HG02973 (cell line): ENCODE results near the gene MORC4.
A peak's percentile ranks its signal among the peaks of the same experiment; 100 is the strongest.

Experiments used
- ATAC-seq: cut with Tn5 transposase; IDR thresholded peaks from one replicate; pipeline ENCODE4 v1.9.1; 2021; ENCODE audit warnings: moderate library complexity; ENCODE audit not compliant: unreplicated experiment

Gene MORC4

DNA sequence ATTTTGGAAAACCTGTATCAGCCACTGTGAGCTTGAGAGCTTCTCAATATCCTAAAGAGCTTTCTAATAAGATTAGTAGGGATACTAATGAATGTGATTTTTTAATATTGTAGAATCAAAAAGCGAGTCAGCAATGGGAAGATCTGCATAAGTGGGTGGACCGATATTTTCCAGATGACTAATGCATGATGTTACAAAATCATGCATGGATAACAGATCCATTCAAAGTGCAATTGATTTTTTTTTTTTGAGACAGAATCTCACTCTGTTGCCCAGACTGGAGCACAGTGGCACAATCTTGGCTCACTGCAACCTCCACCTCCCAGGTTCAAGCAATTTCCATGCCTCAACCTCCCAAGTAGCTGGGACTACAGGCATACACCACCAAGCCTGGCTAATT, 87.1 kb downstream of the MORC4 start:
- no peak for ATAC-seq

DNA sequence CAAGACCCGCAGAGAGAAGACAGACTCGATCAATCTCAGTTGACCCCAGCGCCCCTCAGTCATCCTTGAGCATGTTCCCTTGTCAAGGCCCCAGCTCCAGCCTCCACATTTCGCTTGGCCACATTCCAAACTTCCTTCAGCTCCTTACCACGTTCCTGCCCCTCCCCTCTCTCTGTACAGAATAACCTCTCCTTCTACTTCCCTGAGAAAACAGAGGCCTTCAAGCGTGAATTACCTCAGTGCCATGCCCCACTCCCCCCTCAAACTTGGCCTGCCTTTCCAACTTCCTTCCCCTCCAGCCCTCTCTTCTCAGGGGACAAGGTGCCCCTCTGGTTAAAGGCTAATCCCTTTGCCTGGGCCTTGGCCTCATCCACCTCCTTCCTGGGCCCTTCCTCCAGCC, 93.7 kb downstream of the MORC4 start:
- no peak for ATAC-seq

DNA sequence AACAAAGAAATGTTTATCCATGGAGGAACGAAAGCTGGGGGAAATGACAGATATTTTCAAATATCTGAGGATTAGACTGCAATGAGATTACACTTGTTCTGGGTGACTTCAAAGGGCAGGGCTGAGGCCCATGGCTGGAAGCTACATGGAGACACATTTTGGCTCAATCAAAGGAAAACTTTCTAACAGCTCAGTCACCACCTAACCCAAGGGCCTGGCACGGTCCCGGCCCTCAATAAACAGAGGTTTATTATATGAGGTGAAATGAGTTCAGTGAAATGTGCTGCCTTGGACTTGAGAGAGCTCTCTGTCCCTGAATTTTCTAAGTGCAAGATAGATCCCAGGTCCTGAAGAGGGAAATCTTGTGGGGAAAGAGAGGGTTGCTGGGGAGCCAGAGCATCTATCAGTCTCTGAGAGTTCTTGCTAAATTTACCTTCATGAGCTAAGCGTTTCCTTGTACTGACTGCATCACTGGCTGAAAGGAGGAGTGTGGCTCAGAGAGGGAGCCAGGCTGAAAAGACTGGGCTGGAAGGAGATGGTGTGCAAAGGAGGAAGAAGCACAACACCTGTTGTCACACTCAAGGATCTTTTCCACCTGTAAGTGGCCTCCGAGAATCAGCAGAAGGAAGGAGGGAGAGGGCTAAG, 94.8 kb downstream of the MORC4 start:
- ATAC-seq: no peak

DNA sequence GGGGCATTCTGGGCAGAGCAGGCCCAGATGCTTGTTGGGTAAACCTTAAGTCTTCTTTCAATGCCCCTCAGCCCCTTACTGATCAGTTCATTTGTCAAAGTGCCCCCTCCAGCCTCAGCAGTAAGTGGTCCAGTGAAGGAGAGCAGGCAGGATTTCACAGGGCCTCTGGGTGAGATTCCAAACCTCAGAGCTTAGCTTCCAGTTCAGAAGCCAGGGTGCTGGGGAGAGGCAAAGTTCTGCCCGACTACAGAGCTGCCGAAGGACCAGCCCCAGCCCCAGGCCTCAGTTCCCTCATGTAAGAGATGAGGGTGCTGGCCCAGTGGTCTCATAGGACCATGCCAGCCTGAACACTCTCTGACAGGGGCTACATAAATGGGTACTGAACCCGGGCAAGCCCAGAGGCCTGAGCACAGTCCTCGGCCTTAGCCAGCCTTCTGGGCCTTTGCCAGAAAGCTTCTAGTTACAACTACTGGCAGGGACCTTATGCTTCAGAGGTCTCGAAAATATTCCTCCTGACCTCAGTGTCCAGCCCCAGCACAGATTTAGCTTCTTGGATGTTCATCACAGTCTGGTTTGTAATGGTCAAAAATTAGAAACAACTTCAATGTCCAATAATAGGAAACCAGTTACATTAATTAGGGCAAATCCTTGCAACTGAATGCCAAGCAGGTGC, 96.0 kb downstream of the MORC4 start:
- ATAC-seq: no peak

DNA sequence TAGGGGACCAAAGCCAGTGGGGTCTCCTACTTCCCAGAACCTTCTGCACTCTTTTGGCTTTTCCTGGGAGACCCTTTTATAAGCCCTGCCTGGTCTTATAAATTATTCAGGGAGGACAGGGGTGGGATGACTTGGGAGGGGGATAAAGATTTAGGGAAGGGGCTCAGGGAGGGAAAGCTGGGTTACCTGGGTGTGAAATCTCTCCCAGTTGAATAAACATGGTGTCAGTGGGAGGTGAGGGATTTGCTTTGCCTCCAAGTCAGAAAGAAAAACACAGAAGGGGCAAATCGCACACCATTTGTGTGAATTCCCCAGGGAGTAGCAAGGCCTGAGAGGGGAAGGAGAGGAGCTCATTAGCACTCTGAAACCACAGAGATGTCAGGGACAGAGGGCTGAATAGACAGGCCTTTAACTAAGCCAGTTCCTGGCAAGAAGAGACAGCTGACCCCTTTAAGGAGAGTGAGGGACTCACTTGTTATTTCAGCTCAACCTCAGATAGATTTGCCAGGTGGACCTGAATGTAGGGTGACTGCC, 96.7 kb downstream of the MORC4 start, which contains the start of gene RIPPLY1:
RIPPLY1 (minus strand) TSS at position 51 of the 534 bp plus-strand sequence. CDS start 54 bp downstream, outside the sequence.
- no peak for ATAC-seq

DNA sequence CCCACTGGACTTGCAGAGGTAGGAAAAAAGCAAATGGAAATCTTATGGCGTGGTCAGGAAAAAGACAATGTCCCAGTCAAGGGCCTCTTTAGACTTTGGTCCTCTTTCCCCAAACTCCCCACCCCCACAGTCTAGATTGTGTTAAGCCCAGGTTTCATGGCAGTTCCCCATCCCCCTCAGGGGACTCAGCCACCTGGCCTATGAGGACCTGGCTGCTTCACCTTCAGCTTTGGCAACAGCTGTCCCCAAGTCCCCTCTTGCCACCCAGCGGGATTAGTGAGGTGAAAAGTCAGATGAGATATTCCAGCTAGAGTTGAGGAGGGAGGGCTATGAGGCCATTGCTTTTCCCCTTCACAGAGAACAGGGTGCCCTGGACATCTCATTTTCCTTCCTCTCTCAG, 97.3 kb downstream of the MORC4 start:
- ATAC-seq: no peak

DNA sequence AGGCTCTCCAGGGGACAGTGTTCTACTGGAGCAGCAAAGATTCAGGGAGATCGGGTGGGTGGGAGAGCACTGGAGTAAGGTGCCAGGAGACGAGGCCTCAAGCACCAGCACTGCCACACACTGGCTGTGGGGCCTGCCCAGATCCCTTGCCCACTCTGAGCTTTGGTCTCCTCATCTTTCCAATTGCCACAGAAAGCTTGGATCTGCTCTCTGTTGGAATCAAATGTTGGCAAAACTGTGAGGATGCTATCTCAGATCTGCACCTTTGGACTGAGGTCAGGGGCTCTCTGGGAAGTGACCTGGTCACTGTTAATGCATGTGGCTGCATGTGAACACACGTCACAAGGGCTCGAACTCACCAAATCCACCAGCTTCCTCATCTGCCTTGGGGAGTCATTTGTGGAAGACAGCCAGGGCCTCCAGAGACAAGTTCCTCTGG, 98.2 kb downstream of the MORC4 start:
- no peak for ATAC-seq

DNA sequence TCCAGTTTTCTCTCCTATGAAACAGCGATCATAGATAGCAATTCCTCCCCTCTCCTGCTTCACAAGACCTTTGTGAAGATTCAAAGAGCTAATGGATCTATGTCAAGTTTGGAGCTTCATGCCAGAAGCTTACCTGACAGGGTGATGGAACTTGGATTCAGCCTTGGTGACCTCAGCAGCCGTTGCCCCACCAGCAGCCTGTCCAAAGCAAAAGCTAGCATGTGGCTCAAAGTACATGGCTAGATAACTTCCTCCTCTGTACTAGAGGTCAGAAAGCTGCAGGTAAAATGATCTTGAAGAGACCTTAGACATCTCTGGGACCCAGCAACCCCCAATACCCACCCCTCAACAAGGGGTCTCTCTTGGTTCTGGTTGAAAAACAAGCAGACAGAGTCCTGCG, 98.7 kb downstream of the MORC4 start:
- ATAC-seq: no peak

DNA sequence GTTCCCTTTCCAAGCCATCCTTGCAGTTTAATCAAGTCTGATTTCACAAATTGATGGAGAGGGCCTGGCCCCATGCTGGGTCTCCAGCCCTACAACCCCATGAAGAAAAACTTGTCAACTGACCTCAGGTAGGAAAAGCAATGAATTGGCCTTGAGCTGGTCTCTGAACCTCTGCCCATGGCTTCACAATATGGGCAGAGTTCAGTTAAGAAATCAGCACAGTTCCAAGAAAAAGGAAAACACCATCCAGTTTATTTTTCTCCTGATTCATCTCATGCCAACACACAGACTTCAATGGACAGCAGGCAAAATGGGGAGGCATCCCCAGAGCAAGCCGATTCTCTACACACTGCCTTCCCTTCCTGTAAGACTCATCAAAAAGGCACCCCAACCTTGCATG, 100.2 kb downstream of the MORC4 start:
- no peak for ATAC-seq

DNA sequence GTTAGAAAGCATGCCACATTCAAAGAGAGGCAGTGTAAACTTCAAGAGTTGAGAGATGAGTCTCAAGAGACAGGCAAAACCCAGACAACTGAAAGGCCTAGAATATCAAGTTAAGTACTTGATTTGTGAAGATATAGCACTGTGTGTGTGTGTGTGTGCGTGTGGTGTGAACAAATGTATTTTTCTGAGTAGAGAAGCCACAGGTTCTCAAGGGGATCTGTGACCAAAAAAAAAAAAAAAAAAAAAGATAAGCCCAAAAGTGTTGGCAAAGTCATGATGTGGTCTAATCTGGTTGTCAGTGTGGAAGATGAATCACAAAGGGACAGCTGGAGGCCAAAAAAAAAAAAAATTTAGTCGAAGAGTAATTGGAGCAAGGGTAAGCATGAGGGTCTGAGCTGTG, 100.7 kb downstream of the MORC4 start:
- ATAC-seq: no peak

DNA sequence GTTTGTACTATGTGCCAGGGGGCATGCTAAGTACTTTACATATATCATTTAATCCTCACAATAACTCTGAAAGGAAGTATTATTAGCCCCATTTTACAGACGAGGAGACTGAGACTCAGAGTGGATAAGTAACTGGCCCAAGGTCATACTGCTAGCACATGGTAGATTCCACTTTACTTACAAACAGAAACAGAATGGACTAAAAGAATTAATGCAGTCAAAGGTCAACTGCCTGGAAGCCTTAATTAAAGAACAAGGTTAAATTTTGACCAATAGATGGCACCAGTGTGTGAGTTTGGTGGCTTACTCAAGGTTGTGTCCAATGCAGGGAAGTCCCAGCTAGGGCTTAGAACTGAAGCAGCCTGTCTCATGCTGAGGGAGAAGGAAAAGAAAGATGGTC, 101.5 kb downstream of the MORC4 start:
- ATAC-seq: peak; percentile 54

DNA sequence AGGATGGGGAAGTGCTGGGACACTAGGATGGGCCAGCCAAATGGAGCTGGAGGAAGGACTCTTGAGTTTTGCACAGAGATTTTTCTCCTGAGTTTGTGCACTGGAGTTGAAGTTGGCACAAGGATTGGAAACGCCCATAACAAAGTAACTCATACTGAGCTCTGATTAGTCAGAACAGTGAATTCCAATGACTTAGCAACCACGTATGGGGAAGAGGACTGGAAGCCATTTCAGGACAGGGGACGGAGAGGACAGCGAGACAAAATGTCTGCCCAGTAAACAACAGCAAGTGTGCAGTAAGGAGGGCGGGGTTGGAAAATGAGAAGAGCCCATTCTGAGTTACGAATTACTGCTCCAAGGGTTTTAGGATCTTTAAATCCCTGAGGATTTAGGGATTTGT, 102.8 kb downstream of the MORC4 start:
- no peak for ATAC-seq

DNA sequence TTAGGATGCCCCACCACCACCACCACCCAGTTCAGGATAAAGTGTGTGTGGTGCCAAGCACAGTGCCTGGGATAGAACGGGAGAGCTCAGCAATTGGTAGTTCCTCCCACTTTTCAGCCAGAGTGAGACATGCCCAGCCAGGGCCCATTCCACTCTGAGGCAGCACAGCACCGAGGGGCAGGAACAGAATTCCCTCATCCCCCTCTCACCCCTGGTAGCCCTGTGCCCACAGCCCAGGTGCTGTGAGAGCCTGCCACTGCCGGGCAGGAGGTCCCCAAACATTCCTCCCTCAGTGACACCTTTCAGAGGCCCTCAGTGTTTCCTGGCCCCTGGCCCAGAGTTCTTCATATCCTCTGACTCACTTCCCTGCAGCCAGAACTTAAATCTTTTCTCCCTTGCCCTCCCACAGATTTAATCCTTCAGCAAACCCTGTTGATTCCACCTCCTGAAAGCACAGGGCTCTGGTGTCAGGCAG, 105.0 kb downstream of the MORC4 start:
- no peak for ATAC-seq

DNA sequence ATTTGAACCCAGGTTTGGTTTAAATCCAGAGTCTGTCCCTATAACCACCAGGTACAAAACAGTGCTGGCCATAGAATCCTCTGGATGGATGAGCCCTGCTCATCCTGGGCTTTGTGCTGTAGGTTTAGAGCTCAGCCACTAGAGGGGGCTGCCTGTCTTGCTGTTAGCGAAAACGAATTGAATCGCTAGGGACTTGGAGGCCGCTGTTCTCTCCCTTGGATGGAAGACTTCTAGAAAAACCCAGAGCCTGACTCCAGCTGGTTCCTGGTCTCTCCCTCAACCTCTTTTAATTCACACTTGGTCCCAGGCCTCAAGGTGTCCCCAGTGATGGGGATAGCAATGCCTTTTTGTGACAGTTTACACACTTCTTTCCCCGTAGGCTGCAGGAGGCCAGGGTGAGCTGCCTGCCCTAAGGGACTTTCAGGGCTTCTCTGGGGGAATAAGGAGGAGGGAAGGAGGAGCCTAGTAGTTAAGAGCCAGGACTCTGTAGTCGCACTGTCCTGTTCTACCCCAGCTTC, 105.6 kb downstream of the MORC4 start:
- ATAC-seq: peak; percentile 65

DNA sequence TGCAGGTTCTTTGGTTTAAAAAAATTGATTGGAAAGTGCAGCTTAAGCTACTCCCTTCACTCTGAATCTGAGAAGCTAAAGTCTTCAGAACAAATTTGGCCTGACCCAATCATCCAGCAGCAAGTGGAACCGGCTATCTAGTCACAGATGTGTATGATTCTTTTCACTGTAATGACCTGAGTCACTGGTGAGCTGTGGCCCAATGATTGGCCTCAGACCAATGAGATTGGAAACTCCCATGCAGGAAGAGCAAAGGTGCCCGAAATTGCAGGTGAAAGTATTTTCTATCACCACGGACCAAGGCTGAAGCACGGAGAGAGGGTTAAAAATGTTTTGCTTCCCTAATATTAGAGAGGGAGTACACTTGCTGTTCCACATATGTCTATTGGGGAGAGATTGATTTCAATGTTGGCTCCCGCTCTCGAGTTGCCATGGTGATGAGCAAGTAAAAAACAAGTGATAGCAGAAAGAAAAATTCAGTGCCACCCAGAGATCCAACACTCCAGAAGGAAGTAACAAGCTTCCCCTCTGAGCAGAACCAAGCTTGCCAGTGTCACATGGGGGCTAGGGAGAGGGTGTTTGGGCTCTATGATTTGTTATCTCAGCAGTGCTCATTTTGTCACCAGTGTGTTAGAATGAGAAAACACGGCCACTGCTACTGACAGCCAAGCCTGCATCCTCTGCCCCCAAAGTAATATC, 108.1 kb downstream of the MORC4 start:
- ATAC-seq: no peak
